GM12891 (cell line): ENCODE measurements around the gene PCDHGA12. TPM values are rescaled to one million over a fixed set of nuclear protein-coding genes. Genes with fewer than 3 reads are reported as not detected.
"Not testable (repeated sequence)": the region's sequence is repeated elsewhere in the genome, so short reads cannot be mapped to it uniquely, and the experiment has no call there.

Experiments
- DNase-seq: peaks from one replicate; pipeline ENCODE4 v3.0.0; 2011; ENCODE audit warnings: low spot score; ENCODE audit not compliant: insufficient read length
- FAIRE-seq: peaks from 2 replicates; lab custom pipeline; 2011; peaks lifted over from hg19 to GRCh38; lab: Jason Lieb, UNC
- PAX5 ChIP-seq: IDR thresholded peaks from 2 replicates; pipeline ENCODE4 v1.6.1; 2011; ENCODE audit warnings: low read length, moderate library complexity, mild to moderate bottlenecking; ENCODE audit not compliant: insufficient read depth, severe bottlenecking
- POLR2A ChIP-seq: IDR thresholded peaks from 2 replicates; pipeline ENCODE4 v1.6.1; 2011; ENCODE audit warnings: low read depth, low read length, control low read depth
- POLR2AphosphoS5 ChIP-seq: IDR thresholded peaks from 2 replicates; pipeline ENCODE4 v1.6.1; 2011; ENCODE audit warnings: low read depth, low read length, control low read depth
- POU2F2 ChIP-seq: IDR thresholded peaks from 2 replicates; pipeline ENCODE4 v1.6.1; 2011; ENCODE audit warnings: low read depth, mild to moderate bottlenecking, control low read depth, low read length, moderate library complexity
- SPI1 ChIP-seq: IDR thresholded peaks from 2 replicates; pipeline ENCODE4 v1.6.1; 2011; ENCODE audit warnings: low read depth, low read length, control low read depth
- TAF1 ChIP-seq: IDR thresholded peaks from 2 replicates; pipeline ENCODE4 v1.6.1; 2011; ENCODE audit warnings: low read depth, low read length, control low read depth
- polyA plus RNA-seq: library from polyadenylated mRNA; unstranded; fragments of >200 nt; gene quantifications from one replicate; pipeline ENCODE4 v1.2.1, GENCODE V29; 2012; ENCODE audit warnings: low read depth, missing spikeins, inconsistent platforms; ENCODE audit not compliant: missing spikeins

PCDHGA12 gene
- polyA plus RNA-seq, result not detected

- no peak for TF ChIP-seq SPI1
- no peak for TF ChIP-seq POU2F2
- no peak for TF ChIP-seq TAF1
- TF ChIP-seq POLR2AphosphoS5, result no peak
- DNase-seq, result no peak
- FAIRE-seq, result no peak
Observed at GRCh38 chr5:141430332-141431113, at the start of gene PCDHGA12. PCDHGA12 (plus strand) TSS chr5:141430507; CDS start chr5:141430760, 253 bp downstream.

GRCh38 chr5:141382469-141383294, 47.6 kb upstream of the PCDHGA12 start, which contains the start of gene PCDHGA7:
PCDHGA7 (plus strand) TSS chr5:141382742; CDS start chr5:141382900, 158 bp downstream.
- TF ChIP-seq POLR2AphosphoS5 (no peak), SPI1 (no peak), TAF1 (no peak), POU2F2 (no peak), PAX5 (no peak), POLR2A (no peak)
- FAIRE-seq (no peak), DNase-seq (no peak)

GRCh38 chr5:141383345-141383744, 47.0 kb upstream of the PCDHGA12 start:
- TF ChIP-seq PAX5, result no peak
- no peak for TF ChIP-seq POLR2A
- no peak for TF ChIP-seq TAF1
- TF ChIP-seq POLR2AphosphoS5, result no peak
- no peak for TF ChIP-seq POU2F2
- no peak for TF ChIP-seq SPI1
- no peak for FAIRE-seq
- no peak for DNase-seq

- TF ChIP-seq SPI1 (no peak), POU2F2 (no peak), POLR2AphosphoS5 (no peak), TAF1 (no peak), PAX5 (no peak), POLR2A (no peak)
- DNase-seq (no peak), FAIRE-seq (no peak)
Observed at GRCh38 chr5:141384471-141385267, 45.6 kb upstream of the PCDHGA12 start.

- DNase-seq, FAIRE-seq: not testable (repeated sequence)
Observed at GRCh38 chr5:141387557-141388311, 42.6 kb upstream of the PCDHGA12 start, which contains the start of gene PCDHGB4. PCDHGB4 (plus strand) TSS chr5:141387698; CDS start chr5:141387885, 187 bp downstream.

GRCh38 chr5:141388661-141389060, 41.6 kb upstream of the PCDHGA12 start:
- FAIRE-seq (no peak), DNase-seq (no peak)
- no peak for TF ChIP-seq PAX5
- no peak for TF ChIP-seq POU2F2
- no peak for TF ChIP-seq POLR2AphosphoS5
- TF ChIP-seq TAF1, result no peak
- no peak for TF ChIP-seq POLR2A
- TF ChIP-seq SPI1, result no peak

GRCh38 chr5:141389153-141390042, 40.9 kb upstream of the PCDHGA12 start:
- FAIRE-seq (no peak), DNase-seq (no peak)
- TF ChIP-seq POU2F2 (no peak), SPI1 (no peak), POLR2A (no peak), PAX5 (no peak), TAF1 (no peak), POLR2AphosphoS5 (no peak)
